RPMI7951 (cell line): ENCODE measurements around the gene RNF152. TPM values are rescaled to one million over a fixed set of nuclear protein-coding genes. Genes with fewer than 3 reads are reported as not detected.

Experiments
- DNase-seq: peaks from one replicate; pipeline ENCODE4 v3.0.0-alpha.2; 2012; ENCODE audit warnings: low read depth
- total RNA-seq: library from RNA; depleted of rRNA; stranded (reverse); fragments of >200 nt; shearing (Covaris generic); gene quantifications from 2 replicates; pipeline ENCODE4 v1.2.3, GENCODE V29; 2014; rRNA removed

Gene RNF152, protein sequence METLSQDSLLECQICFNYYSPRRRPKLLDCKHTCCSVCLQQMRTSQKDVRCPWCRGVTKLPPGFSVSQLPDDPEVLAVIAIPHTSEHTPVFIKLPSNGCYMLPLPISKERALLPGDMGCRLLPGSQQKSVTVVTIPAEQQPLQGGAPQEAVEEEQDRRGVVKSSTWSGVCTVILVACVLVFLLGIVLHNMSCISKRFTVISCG
- total RNA-seq = 7.0 and 9.3 TPM in 2 replicates

DNA sequence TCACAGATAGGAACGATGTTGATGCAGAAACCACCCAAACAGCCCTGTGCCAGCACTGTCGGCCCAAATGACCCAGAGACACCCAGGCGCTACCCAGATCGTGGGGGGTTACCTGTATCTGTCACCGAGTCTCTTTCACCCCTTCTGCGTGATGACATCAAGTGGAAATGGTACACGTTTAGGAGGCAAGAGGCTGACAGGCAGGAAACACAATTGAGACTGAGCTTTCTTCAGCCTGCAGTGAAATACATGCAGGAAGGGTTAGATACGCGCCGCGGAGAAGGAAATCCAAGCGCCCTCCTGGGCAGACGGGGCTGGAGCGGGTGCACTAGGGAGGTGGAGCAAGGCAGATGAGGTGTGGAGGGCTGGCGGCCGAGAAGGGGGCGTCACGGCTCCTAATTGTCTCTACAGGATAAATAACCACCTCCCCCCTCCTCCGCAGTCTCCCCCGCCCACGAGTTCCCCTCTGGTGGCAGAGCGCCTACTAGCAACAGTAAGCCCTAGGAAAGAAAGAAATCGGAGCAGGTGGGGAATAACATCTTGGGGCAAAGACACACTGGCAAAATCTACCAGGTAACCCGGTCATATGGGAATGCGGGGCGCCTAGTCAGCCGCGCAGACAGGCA lies at the start of gene RNF152:
Gene RNF152, minus strand, starts transcription at position 325 of the 626 bp plus-strand sequence. CDS start 76,544 bp downstream, outside the sequence.
- peak; percentile 7 for DNase-seq

DNA sequence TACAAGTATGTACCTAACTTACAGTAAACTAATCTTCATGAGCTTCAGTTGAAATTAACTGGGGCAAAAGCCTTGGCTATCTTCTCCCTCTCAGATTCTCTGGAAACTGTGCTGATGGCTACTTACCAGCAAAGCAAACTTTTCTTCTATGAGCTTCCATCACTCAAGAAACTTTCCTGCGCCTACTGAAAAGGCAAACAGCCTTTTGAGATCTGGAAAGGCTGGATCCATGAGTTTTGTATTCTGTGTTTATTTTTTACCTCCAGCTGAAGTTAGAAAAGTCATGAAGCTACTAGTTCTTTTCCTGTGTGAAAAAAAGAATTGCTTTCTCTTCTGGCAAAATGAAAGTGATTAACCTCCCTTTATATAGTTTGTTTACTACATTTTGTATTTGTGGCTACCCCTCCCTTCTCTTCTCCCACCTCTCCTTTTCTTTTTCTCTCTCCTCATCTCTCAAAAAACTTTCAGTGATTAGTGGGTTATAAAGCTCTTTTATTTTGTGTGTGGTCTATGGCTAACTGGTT lies 49.2 kb upstream of the RNF152 start:
- DNase-seq = no peak

DNA sequence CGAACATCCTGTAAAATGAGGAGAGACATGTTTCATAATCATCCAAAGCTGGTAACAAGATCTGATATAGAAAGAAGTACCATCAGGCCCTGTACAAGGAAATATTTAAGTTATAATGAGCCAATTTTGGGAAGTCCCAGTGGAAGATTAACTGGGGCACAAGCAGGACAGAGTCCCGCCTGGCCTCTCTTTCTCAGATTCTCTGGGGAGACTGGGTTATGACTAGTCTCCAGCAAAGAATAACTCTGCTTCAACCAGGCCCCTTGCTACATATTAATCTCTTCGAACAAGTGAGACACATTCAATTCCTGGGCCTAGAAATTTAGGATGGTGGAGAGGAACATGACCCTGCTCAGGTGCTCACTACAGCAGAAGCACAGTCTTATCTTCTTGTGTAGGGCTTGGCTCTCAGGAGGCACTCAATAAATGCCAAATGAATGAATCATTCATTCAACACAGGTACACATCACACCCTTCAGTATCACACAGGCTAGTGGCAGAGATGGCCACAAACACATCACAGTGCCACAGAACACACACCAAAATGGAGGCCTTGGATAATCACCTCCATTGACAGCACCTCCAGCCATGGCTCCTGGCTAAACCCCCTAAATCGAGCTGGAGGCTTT lies 46.4 kb upstream of the RNF152 start:
- DNase-seq = no peak

DNA sequence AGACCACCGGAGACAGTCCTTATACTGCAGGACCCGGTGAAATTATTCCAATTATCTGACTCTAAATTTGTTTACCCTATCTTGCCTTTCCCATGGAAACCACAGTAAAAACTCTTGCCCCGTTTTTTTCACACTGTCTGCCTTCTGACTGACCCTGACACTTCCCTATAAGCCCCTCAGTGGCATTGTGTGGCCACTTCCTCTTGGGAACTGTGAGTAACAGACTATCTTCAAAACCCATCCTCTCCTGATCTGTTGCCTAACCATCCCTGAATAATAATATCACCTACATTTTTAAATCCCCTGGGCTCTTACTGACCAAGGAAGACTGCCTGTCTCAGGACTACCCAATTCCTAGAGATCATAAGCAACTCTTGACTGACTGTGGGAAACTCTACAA lies 42.6 kb upstream of the RNF152 start:
- DNase-seq = no peak

DNA sequence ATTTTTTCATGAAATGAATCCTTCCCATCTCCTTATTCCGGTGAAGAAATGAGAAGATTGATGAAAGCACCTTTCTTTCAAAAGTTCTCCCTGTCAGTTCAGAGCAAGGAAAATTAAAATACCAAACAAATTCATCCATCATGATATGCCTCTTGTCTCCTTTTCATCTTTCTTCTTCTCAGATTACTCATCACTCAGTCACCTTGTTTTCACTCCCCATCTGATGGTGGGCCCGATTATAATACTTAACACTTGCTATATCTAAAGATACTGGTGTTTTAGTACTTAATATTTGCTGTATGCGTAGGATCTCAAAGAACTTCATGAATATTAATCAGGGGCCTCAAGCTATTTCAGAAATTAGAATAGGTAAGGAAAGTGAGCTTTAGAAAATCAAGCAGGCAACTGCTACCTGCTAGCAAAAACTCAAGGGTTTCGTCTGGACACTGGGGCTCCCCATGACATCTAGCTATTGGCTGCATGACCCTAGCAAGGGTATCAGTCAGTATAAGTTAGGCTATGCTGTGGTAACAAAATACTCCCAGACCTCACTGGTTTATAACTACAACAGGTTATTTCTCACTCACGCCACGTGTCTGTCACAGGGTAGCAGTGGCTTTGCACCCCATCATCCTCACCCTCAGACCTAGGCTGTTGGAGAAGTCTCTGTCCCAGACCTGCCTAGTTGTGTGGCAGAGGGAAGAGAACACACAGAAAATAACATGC lies 39.0 kb upstream of the RNF152 start:
- DNase-seq = no peak

DNA sequence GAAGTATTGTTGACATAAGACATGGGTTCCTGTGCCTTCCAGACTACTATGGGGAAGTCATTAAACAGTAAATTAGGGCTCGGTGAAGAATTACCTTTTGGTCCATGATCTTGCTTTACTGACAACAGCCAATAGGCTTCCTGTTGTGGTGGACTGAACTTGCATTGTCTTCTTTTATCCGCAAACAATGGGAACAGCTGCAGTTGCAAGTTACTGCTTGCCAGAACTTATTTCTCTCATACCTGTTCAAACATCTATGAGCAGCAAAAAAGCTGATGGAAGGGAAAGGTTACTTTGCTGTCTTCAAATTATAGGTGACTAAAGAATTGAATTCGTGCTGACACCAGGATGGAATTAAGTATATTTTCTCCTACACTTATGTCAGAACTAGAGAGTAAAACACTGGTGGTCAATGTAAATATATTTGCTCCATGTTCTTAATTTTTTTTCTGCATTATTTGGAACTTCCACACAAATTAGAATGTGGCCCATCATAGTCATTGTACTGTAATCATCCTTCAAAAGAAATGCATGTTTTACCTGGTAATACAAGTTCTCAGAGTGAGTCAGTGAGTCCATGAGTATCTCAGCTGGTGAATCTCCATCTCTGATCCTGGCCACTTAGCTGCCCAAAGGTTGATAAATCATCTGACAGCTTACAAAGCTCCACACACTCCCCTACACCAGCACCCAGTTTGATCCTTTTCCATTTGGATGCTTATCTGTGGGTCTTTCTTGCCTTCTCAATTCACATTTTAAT lies 37.3 kb upstream of the RNF152 start:
- no peak for DNase-seq

DNA sequence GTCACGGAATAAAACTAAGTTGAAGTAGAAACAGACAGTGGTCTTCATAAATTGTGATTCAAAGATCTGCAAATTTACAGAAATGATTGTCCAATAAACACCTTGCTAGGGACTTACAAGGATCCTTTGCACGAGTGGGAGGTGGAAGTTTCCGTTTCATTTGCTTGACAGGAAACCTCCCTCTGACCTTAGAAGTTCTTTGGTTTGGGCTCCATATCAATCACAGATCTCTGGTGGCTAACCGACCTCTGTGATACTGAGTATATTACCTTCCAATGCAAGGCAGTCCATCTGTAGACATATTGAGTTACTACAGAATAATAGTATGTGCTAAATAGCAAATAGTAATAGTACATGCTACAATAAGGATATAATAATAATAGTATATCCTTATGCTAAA lies 33.7 kb upstream of the RNF152 start:
- no peak for DNase-seq

DNA sequence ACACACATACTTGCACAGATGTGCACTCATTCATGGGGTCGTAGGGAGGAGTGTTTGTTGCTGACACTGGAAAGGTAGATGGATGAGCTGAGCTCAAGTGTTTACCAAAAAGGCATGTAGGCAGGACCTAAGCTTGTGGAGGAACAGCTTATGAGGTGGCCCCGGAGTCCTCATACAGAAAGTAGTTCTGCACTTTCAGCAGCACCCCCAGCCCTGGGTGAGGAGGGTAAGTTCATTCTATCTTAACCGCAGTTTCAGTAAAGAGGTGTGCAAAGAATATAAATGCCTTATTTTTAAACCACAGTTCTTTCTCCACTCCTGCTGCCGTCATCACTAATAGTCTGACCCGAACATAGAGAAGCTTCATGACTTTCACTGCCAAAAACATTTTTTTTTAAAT lies 31.7 kb upstream of the RNF152 start:
- no peak for DNase-seq

DNA sequence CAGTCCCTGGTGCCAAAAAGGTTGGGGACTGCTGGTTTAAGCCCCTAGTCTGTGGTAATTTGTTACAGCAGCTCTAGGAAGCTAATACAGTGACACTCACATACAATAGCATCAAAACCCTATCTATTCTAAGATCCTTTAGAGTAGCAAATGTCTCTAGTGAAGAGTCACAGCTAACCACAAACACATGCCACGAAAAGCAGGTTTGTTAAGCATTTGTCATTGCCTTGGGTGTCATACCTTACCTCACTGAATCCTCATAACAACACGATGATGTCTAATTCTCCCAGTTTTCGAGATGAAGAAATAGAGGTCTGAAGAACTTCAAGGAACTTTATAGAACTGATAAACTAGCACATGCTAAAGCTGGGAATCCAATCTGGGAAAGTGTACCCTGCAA lies 29.6 kb upstream of the RNF152 start:
- peak; percentile 20 for DNase-seq

DNA sequence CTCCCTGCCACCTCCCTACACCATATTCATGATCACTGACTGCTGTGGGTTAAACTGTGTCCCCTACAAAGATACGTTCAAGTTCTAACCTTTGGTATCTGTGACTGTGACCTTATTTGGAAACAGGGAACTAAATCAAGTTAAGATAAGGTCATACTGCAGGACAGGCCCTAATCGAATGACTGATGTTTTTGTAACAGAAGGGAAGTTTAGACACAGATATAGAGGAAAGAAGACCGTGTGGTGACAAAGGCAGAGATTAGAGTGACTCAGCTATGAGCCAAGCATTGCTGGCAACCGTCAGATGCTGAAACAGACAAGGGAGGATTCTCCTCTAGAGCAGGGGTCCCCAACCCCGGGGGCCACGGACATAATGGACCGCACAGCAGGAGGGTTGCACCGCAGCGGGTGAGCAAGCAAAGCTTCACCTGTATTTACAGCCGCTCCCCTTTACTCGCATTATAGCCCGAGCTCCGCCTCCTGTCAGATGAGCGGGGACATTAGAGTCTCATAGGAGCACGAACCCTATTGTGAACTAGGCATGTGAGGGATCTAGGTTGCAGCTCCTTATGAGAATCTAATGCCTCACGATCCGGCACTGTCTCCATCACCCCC lies 28.9 kb upstream of the RNF152 start:
- DNase-seq = peak; percentile 14

DNA sequence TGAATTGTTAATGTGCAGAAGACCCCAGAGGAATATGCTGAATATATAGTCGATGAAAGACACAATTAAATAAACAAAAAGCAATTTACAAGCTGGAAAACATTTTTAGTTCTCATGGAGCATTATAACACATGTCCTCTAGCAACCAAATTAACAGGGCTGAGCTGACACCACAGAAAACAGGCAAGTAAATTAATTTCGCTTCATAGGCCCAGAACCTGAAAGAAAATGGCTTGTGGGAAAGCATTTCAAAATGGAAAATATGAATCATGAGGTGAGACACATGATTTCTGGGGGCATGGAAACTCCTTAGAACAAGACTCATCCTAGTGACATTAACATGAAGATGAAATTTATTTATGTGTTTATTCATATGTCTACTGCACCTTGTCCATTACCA lies 25.0 kb upstream of the RNF152 start:
- DNase-seq = no peak

DNA sequence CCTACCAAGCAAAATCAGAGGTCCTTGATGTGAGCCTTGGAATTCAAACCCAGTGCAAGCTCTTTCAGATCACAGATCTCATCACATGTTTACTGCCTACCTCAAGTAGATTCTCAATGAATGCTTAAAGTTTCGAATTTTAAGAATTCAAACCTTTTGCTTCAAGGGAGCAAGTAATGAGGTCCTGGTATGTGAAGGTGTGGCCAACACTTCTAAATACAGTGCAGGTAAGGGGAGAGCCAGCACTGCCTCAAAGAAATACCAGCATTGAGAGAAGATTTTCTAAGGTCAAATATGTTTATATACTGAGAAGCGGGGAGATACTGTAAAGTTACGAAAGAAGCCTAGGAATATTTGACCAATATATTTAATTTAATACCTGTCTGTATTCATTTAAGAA lies 19.7 kb upstream of the RNF152 start:
- DNase-seq = no peak

DNA sequence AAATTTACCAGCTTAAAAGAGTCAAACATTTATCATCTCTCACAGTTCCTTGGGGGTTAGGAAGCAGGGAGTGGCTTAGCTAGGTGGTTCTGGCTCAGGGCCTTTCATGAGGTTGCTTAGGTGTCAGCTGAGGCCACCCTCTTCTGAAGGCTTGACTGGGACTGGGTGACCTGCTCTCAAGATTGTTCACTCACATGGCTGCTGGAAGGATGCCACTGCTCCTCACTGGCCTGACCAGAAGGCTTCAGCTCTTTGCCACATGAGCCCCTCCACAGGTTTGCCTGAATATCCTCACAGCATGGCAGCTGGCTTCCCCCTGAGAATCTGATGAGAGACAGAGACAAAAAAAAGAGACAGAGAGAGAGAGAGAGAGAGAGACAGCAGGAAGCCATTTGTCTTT lies 17.3 kb upstream of the RNF152 start:
- no peak for DNase-seq

DNA sequence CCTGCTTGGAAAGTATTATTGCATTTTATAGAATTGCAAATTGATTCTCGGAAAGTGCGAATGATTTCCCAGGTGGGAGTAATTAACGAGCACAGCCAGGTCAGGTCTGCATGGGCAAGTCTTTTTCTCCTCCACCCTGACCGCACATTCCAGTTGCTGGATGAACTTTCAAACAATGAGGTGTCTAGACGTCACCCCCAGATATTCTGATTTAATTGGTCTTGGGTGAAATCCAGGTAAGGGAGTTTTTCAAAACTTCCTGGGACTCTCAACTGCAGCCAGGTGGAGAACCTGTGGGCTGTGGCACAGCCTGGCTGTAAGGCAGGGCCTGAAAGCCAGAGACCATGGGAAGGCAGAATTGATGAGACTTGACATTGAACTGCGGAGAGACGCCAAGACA lies 15.9 kb upstream of the RNF152 start:
- no peak for DNase-seq

DNA sequence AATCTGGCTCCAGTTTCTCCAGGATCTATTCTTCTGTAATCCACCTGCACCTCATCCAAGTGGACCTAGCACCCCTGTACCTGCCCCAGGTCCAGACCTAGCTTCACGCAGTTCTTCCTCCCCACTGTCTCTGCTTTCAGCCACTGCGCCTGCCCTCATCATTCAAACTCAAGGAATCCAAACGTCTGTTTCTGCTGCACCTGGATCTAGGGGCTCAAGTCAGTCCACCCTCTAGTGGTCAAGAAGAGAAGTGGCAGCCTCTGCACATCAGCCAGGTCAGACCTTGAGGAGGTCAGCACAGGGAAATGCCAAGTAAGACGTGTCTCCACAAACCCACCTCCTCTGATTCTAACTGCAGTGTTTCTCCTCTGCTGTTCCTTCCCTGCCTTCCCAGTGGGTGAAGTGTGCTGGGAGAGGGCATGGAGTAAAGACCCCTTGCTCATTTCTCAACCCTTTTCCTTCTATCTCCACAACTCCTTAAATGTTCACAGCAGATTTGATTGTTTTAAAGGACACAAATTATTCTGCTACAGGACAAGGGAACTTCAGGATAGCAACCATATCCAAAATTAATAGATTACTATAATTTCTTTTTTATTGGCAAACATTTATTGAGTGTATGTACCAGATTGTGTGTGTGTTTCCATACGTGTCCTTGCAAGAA lies 8.6 kb upstream of the RNF152 start:
- DNase-seq = peak; percentile 50

DNA sequence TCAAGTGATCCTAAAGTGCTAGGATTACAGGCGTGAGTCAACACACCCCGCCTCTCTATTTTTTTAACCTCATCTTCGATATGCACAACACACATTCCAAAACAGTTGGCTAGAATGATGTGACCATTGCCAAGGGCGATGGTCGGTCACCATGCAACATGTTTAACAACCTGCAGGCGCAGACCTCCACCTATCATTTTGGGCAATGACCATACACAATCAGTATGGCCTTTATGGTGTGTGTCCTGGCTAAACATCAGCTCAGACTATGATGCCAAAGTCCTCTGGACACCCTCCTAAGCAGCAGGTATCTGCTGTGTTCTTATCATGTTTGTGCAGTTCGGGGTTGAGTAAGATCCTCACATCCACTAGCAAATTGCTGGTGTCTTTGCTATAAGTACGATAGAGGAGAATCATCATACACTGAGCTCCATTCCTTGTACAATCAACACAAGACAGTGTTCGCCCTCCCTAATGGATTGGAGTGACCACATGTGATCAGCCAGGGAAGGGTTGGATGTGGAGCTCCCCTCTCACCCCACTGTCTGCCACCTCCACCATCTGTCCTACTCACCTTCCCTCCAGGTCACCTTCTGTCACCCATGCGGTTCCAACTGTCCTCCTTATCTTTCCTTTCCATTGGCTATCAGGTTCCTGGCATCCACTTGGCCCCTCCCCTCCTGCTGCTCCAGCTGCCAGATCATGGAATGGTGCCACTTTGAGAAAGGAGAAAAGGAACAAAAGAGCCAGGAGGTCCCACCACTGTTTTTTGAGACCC lies 7.9 kb upstream of the RNF152 start:
- DNase-seq = no peak

DNA sequence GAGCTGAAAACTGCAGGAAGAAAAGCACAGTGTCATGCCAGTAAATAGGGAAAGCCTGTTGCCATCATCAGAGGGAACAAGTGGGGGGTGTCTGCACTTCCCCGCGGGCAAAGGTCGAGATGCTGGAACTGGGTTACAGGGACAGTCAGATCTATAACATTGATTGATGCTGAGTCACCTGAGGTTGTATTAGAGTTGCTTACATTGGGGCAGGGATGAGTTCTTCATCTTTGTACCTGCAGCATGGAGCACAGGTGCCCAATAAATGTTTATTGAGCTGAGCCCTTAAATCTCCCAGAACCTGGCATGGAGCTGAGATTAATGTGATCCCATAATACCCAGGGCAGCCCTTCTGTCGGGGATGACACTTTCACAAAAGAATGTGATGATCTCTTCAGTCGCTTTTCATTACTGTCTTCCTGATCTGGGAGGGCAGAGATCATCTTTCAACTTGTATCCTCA lies 5.9 kb upstream of the RNF152 start:
- DNase-seq = peak; percentile 18

DNA sequence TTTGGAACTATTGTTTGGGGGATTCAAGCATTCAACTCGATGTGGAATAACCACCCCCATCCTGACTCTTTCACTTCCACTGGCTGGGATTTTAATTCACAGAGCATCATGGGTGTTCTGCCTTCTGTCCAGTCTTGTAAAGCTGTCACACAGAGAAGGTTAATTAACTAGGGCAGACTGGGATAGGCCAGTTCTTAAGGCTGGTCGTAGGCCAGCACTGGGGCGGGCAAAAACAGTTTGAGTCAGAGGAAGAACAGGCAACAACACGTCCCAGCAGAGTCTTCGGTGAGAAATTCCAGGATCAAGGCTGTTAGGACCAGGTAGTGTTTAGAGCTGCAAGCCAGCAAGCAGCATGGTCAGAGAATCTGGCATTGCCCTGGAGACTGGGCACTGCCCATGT lies 4.0 kb upstream of the RNF152 start:
- peak; percentile 83 for DNase-seq

DNA sequence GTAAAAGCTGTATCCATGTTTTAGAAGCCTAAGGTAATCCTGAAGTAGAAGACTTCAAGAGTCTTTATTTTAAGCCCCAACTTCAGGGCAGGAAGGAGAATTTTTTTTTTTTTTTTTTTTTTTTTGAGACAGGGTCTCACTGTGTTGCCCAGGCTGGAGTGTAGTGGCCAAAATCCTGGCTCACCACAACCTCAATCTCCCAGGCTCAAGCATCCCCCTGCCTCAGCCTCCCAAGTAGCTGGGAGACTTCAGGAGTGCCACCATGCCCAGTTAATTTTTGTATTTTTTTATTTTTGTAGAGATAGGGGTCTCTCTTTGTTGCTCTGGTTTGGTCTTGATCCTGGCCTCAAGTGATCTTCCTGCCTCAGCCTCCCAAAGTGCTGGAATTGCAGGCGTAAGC lies 3.3 kb upstream of the RNF152 start:
- DNase-seq = no peak
